Common myeloid progenitor, CD34-positive (primary cell): Measurements from ENCODE around the gene CASP10.
A peak's percentile ranks its signal among the peaks of the same experiment; 100 is the strongest.

Experiments used
- CTCF ChIA-PET: fragments of 350-600 bp; sonication (Branson Sonifier 250); formaldehyde crosslinking; loops from one replicate; lab custom pipeline; 2021; ENCODE audit warnings: antibody characterized with exemption; lab: Charles Lee
- POLR2A ChIA-PET: fragments of 350-600 bp; sonication (Branson Sonifier 250); formaldehyde crosslinking; loops from one replicate; lab custom pipeline; 2021; ENCODE audit warnings: antibody characterized with exemption; lab: Charles Lee
- DNase-seq, 3 donors: peaks; one replicate each; pipeline versions ENCODE4 v3.0.0 to v3.0.0-alpha.2; 2013
- H3K27ac ChIP-seq, 2 experiments: 1 replicate in 1 of 2; 2 replicates in 1 of 2; pipeline ENCODE4 v1.7.0; 2013; ENCODE audit warnings: inconsistent platforms in 2 of 2, low read length in 2 of 2, mild to moderate bottlenecking in 2 of 2, low read depth in 1 of 2, moderate library complexity in 1 of 2; ENCODE audit not compliant: severe bottlenecking in 2 of 2, insufficient read depth in 1 of 2, poor library complexity in 1 of 2
- H3K27me3 ChIP-seq, 5 experiments: replicated peaks in 2 of 5; 1 replicate in 3 of 5; 2 replicates in 2 of 5; pipeline versions ENCODE4 v1.6.1 to v1.7.0; 2013; ENCODE audit warnings: low read length in 4 of 5, mild to moderate bottlenecking in 2 of 5, moderate library complexity in 2 of 5, inconsistent platforms in 1 of 5; ENCODE audit not compliant: insufficient read depth in 5 of 5, control insufficient read depth in 4 of 5
- H3K36me3 ChIP-seq, 4 experiments: 1 replicate in 2 of 4; 2 replicates in 2 of 4; pipeline versions ENCODE4 v1.6.1 to v1.7.0; 2013; ENCODE audit warnings: low read length in 3 of 4, control low read depth in 1 of 4, mild to moderate bottlenecking in 1 of 4; ENCODE audit not compliant: control insufficient read depth in 4 of 4, insufficient read depth in 4 of 4
- H3K4me1 ChIP-seq, 4 experiments: 1 replicate in 3 of 4; 2 replicates in 1 of 4; pipeline versions ENCODE4 v1.6.1 to v1.7.1; 2013; ENCODE audit warnings: low read length in 3 of 4, mild to moderate bottlenecking in 3 of 4, control low read depth in 1 of 4, inconsistent platforms in 1 of 4, moderate library complexity in 1 of 4; ENCODE audit not compliant: control insufficient read depth in 4 of 4, insufficient read depth in 4 of 4; ENCODE audit errors: control extremely low read depth in 1 of 4
- H3K4me3 ChIP-seq, 7 experiments: 1 replicate in 4 of 7; 2 replicates in 3 of 7; pipeline versions ENCODE4 v1.5.1 to v1.7.0; 2013; ENCODE audit warnings: mild to moderate bottlenecking in 7 of 7, low read length in 6 of 7, moderate library complexity in 6 of 7, inconsistent platforms in 2 of 7, low read depth in 2 of 7, control low read depth in 1 of 7; ENCODE audit not compliant: insufficient read depth in 4 of 7, control insufficient read depth in 1 of 7; ENCODE audit errors: extremely low read depth in 1 of 7
- H3K9me3 ChIP-seq, 5 experiments: 1 replicate in 4 of 5; 2 replicates in 1 of 5; pipeline versions ENCODE4 v1.6.1 to v1.7.1; 2013; ENCODE audit warnings: low read length in 4 of 5, mild to moderate bottlenecking in 2 of 5, inconsistent platforms in 1 of 5, low read depth in 1 of 5, moderate library complexity in 1 of 5; ENCODE audit not compliant: control insufficient read depth in 4 of 5, insufficient read depth in 2 of 5; ENCODE audit errors: control extremely low read depth in 1 of 5
- WGBS: methylation state at CpG from one replicate; pipeline ENCODE4 v1.1.5; 2013; ENCODE audit not compliant: insufficient coverage; 5-methylcytosine and 5-hydroxymethylcytosine counted together

CASP10 gene

GRCh38 chr2:201215963-201216362 lies 33.0 kb downstream of the CASP10 start:
- DNase-seq, result no peak
- no peaks in the 10 kb centered on the region for H3K27me3 ChIP-seq
- peaks cover 17 to 43% (median 31%) of the 10 kb centered on the region in 4 experiments for H3K36me3 ChIP-seq
- POLR2A ChIA-PET, result no interaction called here
- WGBS, result 96% methylated on average over 3 of the region's 4 CpGs
- H3K9me3 ChIP-seq, result no peaks in the 10 kb centered on the region
- H3K4me3 ChIP-seq, result no peak overlapping the region
- CTCF ChIA-PET, result no interaction called here
- no peak overlapping the region for H3K27ac ChIP-seq
- H3K4me1 ChIP-seq, result peaks cover 12 to 31% (median 28%) of the 10 kb centered on the region in 4 experiments

- WGBS, result 100% methylated on average over 1 of the region's 1 CpG
- Histone ChIP-seq H3K4me3 (no peak overlapping the region), H3K36me3 (peaks cover 15 to 42% (median 27%) of the 10 kb centered on the region in 4 experiments), H3K9me3 (no peaks in the 10 kb centered on the region), H3K27ac (no peak overlapping the region), H3K27me3 (no peaks in the 10 kb centered on the region), H3K4me1 (peaks cover 12 to 33% (median 26%) of the 10 kb centered on the region in 4 experiments)
- POLR2A ChIA-PET, result no interaction called here
- no peak for DNase-seq
- CTCF ChIA-PET, result no interaction called here
Measured at GRCh38 chr2:201216918-201217317, 34.0 kb downstream of the CASP10 start.

GRCh38 chr2:201218780-201219179 lies 35.8 kb downstream of the CASP10 start:
- ChIA-PET CTCF (interaction anchor here (1.4 to 7.1 kb wide), 6 partner anchors 8 to 36 kb away, joined by 5 to 65 read pairs (median 13); partner anchors contain the start of gene CASP10), POLR2A (no interaction called here)
- Histone ChIP-seq H3K4me1 (peaks cover 13 to 41% (median 36%) of the 10 kb centered on the region in 4 experiments), H3K27me3 (no peaks in the 10 kb centered on the region), H3K36me3 (peaks cover 15 to 42% (median 25%) of the 10 kb centered on the region in 4 experiments), H3K4me3 (no peak overlapping the region), H3K27ac (no peak overlapping the region), H3K9me3 (no peaks in the 10 kb centered on the region)
- DNase-seq, result no peak
- WGBS, result 100% methylated on average over 3 of the region's 6 CpGs

GRCh38 chr2:201219328-201220096 lies 36.6 kb downstream of the CASP10 start:
- peaks cover 13 to 42% (median 36%) of the 10 kb centered on the region in 4 experiments for H3K4me1 ChIP-seq
- no peaks in the 10 kb centered on the region for H3K27me3 ChIP-seq
- WGBS, result 94% methylated on average over 2 of the region's 5 CpGs
- peak overlapping the region in 1 of 2 experiments; percentile 56 for H3K27ac ChIP-seq
- ChIA-PET POLR2A (interaction anchor here (0.7 kb wide), 1 partner anchor 13 kb away, joined by 3 read pairs; no protein-coding TSS in a partner anchor), CTCF (interaction anchor here (1.2 to 7.1 kb wide), 8 partner anchors 9 to 36 kb away, joined by 3 to 65 read pairs (median 6); partner anchors contain the start of gene CASP10)
- peaks cover 15 to 42% (median 25%) of the 10 kb centered on the region in 4 experiments for H3K36me3 ChIP-seq
- H3K9me3 ChIP-seq, result no peaks in the 10 kb centered on the region
- H3K4me3 ChIP-seq, result peak overlapping the region in 4 of 7 experiments; percentile 4 to 39 (median 20)
- no peak for DNase-seq

GRCh38 chr2:201220102-201220570 lies 37.2 kb downstream of the CASP10 start:
- WGBS, result no CpG with 5 or more reads among the region's 4 CpGs
- Histone ChIP-seq H3K27ac (peak overlapping the region in 1 of 2 experiments; percentile 56), H3K4me3 (peak overlapping the region in 3 of 7 experiments; percentile 5 to 39 (median 35)), H3K9me3 (no peaks in the 10 kb centered on the region), H3K4me1 (peaks cover 13 to 42% (median 36%) of the 10 kb centered on the region in 4 experiments), H3K27me3 (no peaks in the 10 kb centered on the region), H3K36me3 (peaks cover 15 to 42% (median 25%) of the 10 kb centered on the region in 4 experiments)
- ChIA-PET CTCF (interaction anchor here (1.1 to 7.1 kb wide), 9 partner anchors 9 to 37 kb away, joined by 3 to 65 read pairs (median 7); partner anchors contain the start of gene CASP10), POLR2A (interaction anchor here (0.7 kb wide), 1 partner anchor 12 kb away, joined by 3 read pairs; no protein-coding TSS in a partner anchor)
- peak in 2 of 3 donors; percentile 62 to 74 for DNase-seq

- no peaks in the 10 kb centered on the region for H3K9me3 ChIP-seq
- H3K4me3 ChIP-seq, result peak overlapping the region in 3 of 7 experiments; percentile 21 to 51 (median 26)
- H3K27ac ChIP-seq, result peak overlapping the region; percentile 8 to 25
- H3K36me3 ChIP-seq, result peaks cover 4 to 12% (median 9%) of the 10 kb centered on the region in 4 experiments
- H3K27me3 ChIP-seq, result no peaks in the 10 kb centered on the region
- peak in 1 of 3 donors; percentile 33 for DNase-seq
- H3K4me1 ChIP-seq, result peaks cover 15 to 42% (median 36%) of the 10 kb centered on the region in 4 experiments
- CTCF ChIA-PET, result interaction anchor here (1.0 to 7.1 kb wide), 8 partner anchors 10 to 260 kb away, joined by 3 to 65 read pairs (median 6); partner anchors contain the start of genes CASP10 and ORC2
- 8% methylated on average over 2 of the region's 8 CpGs for WGBS
- POLR2A ChIA-PET, result no interaction called here
Measured at GRCh38 chr2:201223089-201224073, 40.4 kb downstream of the CASP10 start.
